WTC11 (cell line): Measurements from ENCODE around the gene DNPH1. TPM values are rescaled to one million over a fixed set of nuclear protein-coding genes. Genes with fewer than 3 reads are reported as not detected.

Experiments used
- ATAC-seq: fragments of 200-7000 bp; cut with Tn5 transposase; 2 replicates; pipeline ENCODE4 v1.10.0; 2021; ENCODE audit warnings: mild to moderate bottlenecking, moderate library complexity
- CTCF ChIA-PET: fragments of 300-600 bp; sonication (Branson Sonifier 250); formaldehyde crosslinking; loops from one replicate; lab custom pipeline; 2021; ENCODE audit warnings: antibody characterized with exemption; lab: Charles Lee
- POLR2A ChIA-PET: fragments of 350-600 bp; sonication (Branson Sonifier 250); formaldehyde crosslinking; loops from one replicate; lab custom pipeline; 2021; ENCODE audit warnings: antibody characterized with exemption; lab: Charles Lee
- DNase-seq: peaks from one replicate; pipeline ENCODE4 v3.0.0; 2021; ENCODE audit warnings: low spot score
- H3K27ac Mint-ChIP-seq: 2 replicates; pipeline ENCODE4 v1.8.0; 2021; ENCODE audit warnings: mixed read lengths
- H3K27me3 Mint-ChIP-seq: 2 replicates; pipeline ENCODE4 v1.8.0; 2021; ENCODE audit warnings: low read depth, mild to moderate bottlenecking, moderate library complexity, mixed read lengths
- H3K36me3 Mint-ChIP-seq: 2 replicates; pipeline ENCODE4 v1.8.0; 2021; ENCODE audit warnings: mixed read lengths
- H3K4me1 Mint-ChIP-seq: 2 replicates; pipeline ENCODE4 v1.8.0; 2022; ENCODE audit warnings: mixed read lengths
- H3K4me3 Mint-ChIP-seq: 2 replicates; pipeline ENCODE4 v1.8.0; 2021; ENCODE audit warnings: mild to moderate bottlenecking, moderate library complexity, mixed read lengths
- H3K9me3 Mint-ChIP-seq: 2 replicates; pipeline ENCODE4 v1.8.0; 2021; ENCODE audit warnings: mixed read lengths
- CREM ChIP-seq: sonication (generic); formaldehyde crosslinking; IDR thresholded peaks from 2 replicates; pipeline ENCODE4 v1.8.1; 2022; ENCODE audit warnings: mild to moderate bottlenecking, missing genetic modification reagents, moderate library complexity
- ETV6 ChIP-seq: sonication (generic); formaldehyde crosslinking; IDR thresholded peaks from 2 replicates; pipeline ENCODE4 v1.8.1; 2022; ENCODE audit warnings: mild to moderate bottlenecking, missing genetic modification reagents
- GABPB1 ChIP-seq: sonication (generic); formaldehyde crosslinking; IDR thresholded peaks from 2 replicates; pipeline ENCODE4 v1.8.1; 2023; ENCODE audit warnings: mild to moderate bottlenecking, missing genetic modification reagents
- HMGXB4 ChIP-seq: sonication (generic); formaldehyde crosslinking; IDR thresholded peaks from 2 replicates; pipeline ENCODE4 v1.8.1; 2023; ENCODE audit warnings: mild to moderate bottlenecking, moderate library complexity, missing genetic modification reagents
- IRF2 ChIP-seq: sonication (generic); formaldehyde crosslinking; IDR thresholded peaks from 2 replicates; pipeline ENCODE4 v1.8.0; 2022; ENCODE audit warnings: low read depth, missing genetic modification reagents, borderline replicate concordance
- JAZF1 ChIP-seq: fragments of 250-450 bp; sonication (Bioruptor Pico); IDR thresholded peaks from 2 replicates; pipeline ENCODE4 v1.9.0; 2021; ENCODE audit warnings: moderate library complexity, mild to moderate bottlenecking, inconsistent platforms
- MAX ChIP-seq: sonication (generic); formaldehyde crosslinking; IDR thresholded peaks from 2 replicates; pipeline ENCODE4 v1.8.0; 2022; ENCODE audit warnings: mild to moderate bottlenecking, missing genetic modification reagents
- NFATC4 ChIP-seq: fragments of 250-450 bp; sonication (Bioruptor Pico); IDR thresholded peaks from 2 replicates; pipeline ENCODE4 v1.9.0; 2021; ENCODE audit warnings: mild to moderate bottlenecking
- ZBTB43 ChIP-seq: sonication (generic); formaldehyde crosslinking; IDR thresholded peaks from 2 replicates; pipeline ENCODE4 v1.8.1; 2023; ENCODE audit warnings: mild to moderate bottlenecking, missing genetic modification reagents
- ZNF121 ChIP-seq: sonication (generic); formaldehyde crosslinking; IDR thresholded peaks from 2 replicates; pipeline ENCODE4 v1.8.0; 2023; ENCODE audit warnings: missing genetic modification reagents
- ZNF219 ChIP-seq: sonication (generic); formaldehyde crosslinking; IDR thresholded peaks from 2 replicates; pipeline ENCODE4 v1.8.0; 2023; ENCODE audit warnings: missing genetic modification reagents, mild to moderate bottlenecking, borderline replicate concordance
- ZNF232 ChIP-seq: sonication (generic); formaldehyde crosslinking; IDR thresholded peaks from 2 replicates; pipeline ENCODE4 v1.8.0; 2022; ENCODE audit warnings: mild to moderate bottlenecking, missing genetic modification reagents
- ZNF396 ChIP-seq: fragments of 250-450 bp; sonication (Bioruptor Pico); IDR thresholded peaks from 2 replicates; pipeline ENCODE4 v1.8.0; 2021; ENCODE audit warnings: mild to moderate bottlenecking, moderate library complexity, borderline replicate concordance
- ZNF416 ChIP-seq: fragments of 250-450 bp; sonication (Bioruptor Pico); IDR thresholded peaks from 2 replicates; pipeline ENCODE4 v1.9.0; 2021; ENCODE audit warnings: mild to moderate bottlenecking, inconsistent platforms
- ZNF423 ChIP-seq: fragments of 250-450 bp; sonication (Bioruptor Pico); IDR thresholded peaks from 2 replicates; pipeline ENCODE4 v2.1.2; 2022; ENCODE audit warnings: mild to moderate bottlenecking, moderate library complexity
- total RNA-seq: library from RNA; stranded (reverse); gene quantifications from 3 replicates; pipeline ENCODE4 v1.2.3, GENCODE V29; 2021
- TF ChIP-seq, protein P1 (sequence below): fragments of 250-450 bp; sonication (Bioruptor Pico); IDR thresholded peaks from 2 replicates; pipeline ENCODE4 v1.9.0; 2021; ENCODE audit warnings: moderate library complexity, mild to moderate bottlenecking, inconsistent platforms, borderline replicate concordance
- TF ChIP-seq, protein P2 (sequence below): fragments of 250-450 bp; sonication (Bioruptor Pico); IDR thresholded peaks from 2 replicates; pipeline ENCODE4 v1.9.0; 2021; ENCODE audit warnings: mild to moderate bottlenecking
- TF ChIP-seq, protein P3 (sequence below): sonication (generic); formaldehyde crosslinking; IDR thresholded peaks from 2 replicates; pipeline ENCODE4 v1.8.0; 2022; ENCODE audit warnings: mild to moderate bottlenecking, missing genetic modification reagents
- TF ChIP-seq, protein P4 (sequence below): sonication (generic); formaldehyde crosslinking; IDR thresholded peaks from 2 replicates; pipeline ENCODE4 v1.8.1; 2023; ENCODE audit warnings: mild to moderate bottlenecking, missing genetic modification reagents, moderate library complexity
- TF ChIP-seq, protein P5 (sequence below): fragments of 250-450 bp; sonication (Bioruptor Pico); IDR thresholded peaks from 2 replicates; pipeline ENCODE4 v1.9.0; 2021; ENCODE audit warnings: mild to moderate bottlenecking
- TF ChIP-seq, protein P6 (sequence below): sonication (generic); formaldehyde crosslinking; IDR thresholded peaks from 2 replicates; pipeline ENCODE4 v1.8.1; 2022; ENCODE audit warnings: low read depth, mild to moderate bottlenecking, moderate library complexity, missing genetic modification reagents, borderline replicate concordance

DNPH1 gene
- total RNA-seq, 1 experiment from 2014 or later: 48.4 TPM

DNA sequence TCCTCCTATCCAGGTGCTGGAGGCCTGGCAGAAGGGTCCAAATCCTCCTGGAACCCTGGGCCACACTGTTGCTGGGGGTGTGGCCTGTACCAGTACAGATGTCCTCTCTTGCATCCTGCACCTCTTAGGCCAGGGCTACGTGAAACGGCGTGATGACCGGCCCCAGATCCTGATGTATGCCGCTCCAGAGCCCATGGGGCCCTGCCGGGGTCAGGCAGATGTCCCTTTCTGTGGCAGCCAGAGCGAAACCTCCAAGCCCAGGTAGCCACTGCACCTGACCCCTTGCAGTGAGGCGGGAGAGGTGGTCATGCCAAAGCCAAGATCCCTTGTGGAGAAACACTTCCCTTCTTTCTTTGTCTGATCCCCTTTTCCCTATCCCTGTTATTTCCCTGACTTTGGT lies 14.2 kb downstream of the DNPH1 start (continued):
- TF ChIP-seq, protein P1, sequence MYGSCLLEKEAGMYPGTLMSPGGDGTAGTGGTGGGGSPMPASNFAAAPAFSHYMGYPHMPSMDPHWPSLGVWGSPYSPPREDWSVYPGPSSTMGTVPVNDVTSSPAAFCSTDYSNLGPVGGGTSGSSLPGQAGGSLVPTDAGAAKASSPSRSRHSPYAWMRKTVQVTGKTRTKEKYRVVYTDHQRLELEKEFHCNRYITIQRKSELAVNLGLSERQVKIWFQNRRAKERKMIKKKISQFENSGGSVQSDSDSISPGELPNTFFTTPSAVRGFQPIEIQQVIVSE: no peak
- TF ChIP-seq ZNF219 (CRISPR knock-in tag): no peak
- no peak for TF ChIP-seq ZNF121 (CRISPR knock-in tag)
- TF ChIP-seq, protein P2, sequence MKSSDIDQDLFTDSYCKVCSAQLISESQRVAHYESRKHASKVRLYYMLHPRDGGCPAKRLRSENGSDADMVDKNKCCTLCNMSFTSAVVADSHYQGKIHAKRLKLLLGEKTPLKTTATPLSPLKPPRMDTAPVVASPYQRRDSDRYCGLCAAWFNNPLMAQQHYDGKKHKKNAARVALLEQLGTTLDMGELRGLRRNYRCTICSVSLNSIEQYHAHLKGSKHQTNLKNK (CRISPR knock-in tag): no peak
- no peak for TF ChIP-seq CREM
- TF ChIP-seq, protein P3, sequence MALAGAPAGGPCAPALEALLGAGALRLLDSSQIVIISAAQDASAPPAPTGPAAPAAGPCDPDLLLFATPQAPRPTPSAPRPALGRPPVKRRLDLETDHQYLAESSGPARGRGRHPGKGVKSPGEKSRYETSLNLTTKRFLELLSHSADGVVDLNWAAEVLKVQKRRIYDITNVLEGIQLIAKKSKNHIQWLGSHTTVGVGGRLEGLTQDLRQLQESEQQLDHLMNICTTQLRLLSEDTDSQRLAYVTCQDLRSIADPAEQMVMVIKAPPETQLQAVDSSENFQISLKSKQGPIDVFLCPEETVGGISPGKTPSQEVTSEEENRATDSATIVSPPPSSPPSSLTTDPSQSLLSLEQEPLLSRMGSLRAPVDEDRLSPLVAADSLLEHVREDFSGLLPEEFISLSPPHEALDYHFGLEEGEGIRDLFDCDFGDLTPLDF (CRISPR knock-in tag): no peak

DNA sequence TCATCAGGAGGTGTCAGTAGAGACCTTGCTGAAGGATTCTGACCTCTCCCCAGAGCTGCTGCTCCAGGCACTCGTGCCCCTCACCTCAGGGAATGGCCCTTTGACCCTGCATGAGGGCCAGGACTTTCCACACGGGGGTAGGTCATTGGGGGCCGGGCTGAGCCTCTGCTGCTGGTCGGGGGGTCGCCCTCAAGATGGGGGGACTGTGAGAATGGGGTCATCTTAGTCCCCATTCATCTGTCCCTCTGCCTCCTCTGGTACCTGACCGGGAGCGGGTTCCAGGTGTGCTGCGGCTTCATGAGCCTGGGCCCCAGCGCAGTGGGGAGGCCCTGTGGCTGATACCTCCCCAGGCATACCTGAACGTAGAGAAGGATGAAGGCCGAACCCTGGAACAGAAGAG lies 15.8 kb downstream of the DNPH1 start:
- ChIA-PET CTCF (interaction anchor here (0.7 to 1.2 kb wide), 4 partner anchors 16 to 283 kb away, joined by 3 to 8 read pairs (median 3); partner anchors contain the start of gene DNPH1), POLR2A (no interaction called here)
- Mint-ChIP-seq H3K27me3 (no peaks in the 10 kb centered on the region), H3K4me3 (no peak overlapping the region), H3K4me1 (peaks cover 5% of the 10 kb centered on the region; the same call in 1 of the 2 replicates), H3K36me3 (no peaks in the 10 kb centered on the region), H3K27ac (peak overlapping the region; percentile 34; the same call in 1 of the 2 replicates), H3K9me3 (no peaks in the 10 kb centered on the region)
- no peak for ATAC-seq
- TF ChIP-seq ZNF121 (CRISPR knock-in tag) (no peak), ZNF219 (CRISPR knock-in tag) (no peak), ETV6 (CRISPR knock-in tag) (no peak), NFATC4 (CRISPR knock-in tag) (no peak), ZNF396 (CRISPR knock-in tag) (no peak), ZBTB43 (CRISPR knock-in tag) (no peak), GABPB1 (CRISPR knock-in tag) (no peak), ZNF423 (no peak), ZNF232 (CRISPR knock-in tag) (no peak)
- TF ChIP-seq, protein P2 (CRISPR knock-in tag): no peak
- TF ChIP-seq, protein P4, sequence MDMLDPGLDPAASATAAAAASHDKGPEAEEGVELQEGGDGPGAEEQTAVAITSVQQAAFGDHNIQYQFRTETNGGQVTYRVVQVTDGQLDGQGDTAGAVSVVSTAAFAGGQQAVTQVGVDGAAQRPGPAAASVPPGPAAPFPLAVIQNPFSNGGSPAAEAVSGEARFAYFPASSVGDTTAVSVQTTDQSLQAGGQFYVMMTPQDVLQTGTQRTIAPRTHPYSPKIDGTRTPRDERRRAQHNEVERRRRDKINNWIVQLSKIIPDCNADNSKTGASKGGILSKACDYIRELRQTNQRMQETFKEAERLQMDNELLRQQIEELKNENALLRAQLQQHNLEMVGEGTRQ (CRISPR knock-in tag): no peak
- no peak for DNase-seq

DNA sequence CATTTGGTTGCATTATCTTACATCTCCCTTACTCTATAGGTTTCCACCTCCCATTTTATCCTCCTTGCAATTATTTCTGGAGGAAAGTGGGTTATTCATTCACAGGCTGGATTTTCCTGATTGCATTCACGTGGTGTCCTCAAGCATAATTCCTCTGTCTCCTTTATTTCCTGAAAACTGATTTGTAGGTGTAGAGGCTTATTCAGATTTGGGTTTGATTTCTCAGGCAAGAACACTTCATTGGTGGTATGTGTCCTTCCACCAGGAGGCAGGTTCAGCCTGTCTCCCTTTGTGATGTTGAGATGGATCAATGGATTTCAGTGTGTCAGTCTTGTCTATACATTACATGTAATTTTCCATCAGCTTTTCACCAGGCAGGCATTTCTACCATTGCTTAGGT lies 17.3 kb downstream of the DNPH1 start:
- no peaks in the 10 kb centered on the region for H3K9me3 Mint-ChIP-seq
- no peak overlapping the region for H3K27ac Mint-ChIP-seq
- 0 out of 2 replicates have a peak, but pooled peaks cover 2% of the 10 kb centered on the region for H3K4me1 Mint-ChIP-seq
- no peak overlapping the region for H3K4me3 Mint-ChIP-seq
- ChIA-PET CTCF (no interaction called here), POLR2A (no interaction called here)
- H3K27me3 Mint-ChIP-seq: no peaks in the 10 kb centered on the region
- DNase-seq (no peak), ATAC-seq (peak; percentile 57)
- H3K36me3 Mint-ChIP-seq: no peaks in the 10 kb centered on the region
- TF ChIP-seq IRF2 (CRISPR knock-in tag) (no peak), ZNF416 (CRISPR knock-in tag) (no peak), MAX (CRISPR knock-in tag) (no peak), JAZF1 (CRISPR knock-in tag) (no peak), HMGXB4 (CRISPR knock-in tag) (no peak)
- TF ChIP-seq, protein P5, sequence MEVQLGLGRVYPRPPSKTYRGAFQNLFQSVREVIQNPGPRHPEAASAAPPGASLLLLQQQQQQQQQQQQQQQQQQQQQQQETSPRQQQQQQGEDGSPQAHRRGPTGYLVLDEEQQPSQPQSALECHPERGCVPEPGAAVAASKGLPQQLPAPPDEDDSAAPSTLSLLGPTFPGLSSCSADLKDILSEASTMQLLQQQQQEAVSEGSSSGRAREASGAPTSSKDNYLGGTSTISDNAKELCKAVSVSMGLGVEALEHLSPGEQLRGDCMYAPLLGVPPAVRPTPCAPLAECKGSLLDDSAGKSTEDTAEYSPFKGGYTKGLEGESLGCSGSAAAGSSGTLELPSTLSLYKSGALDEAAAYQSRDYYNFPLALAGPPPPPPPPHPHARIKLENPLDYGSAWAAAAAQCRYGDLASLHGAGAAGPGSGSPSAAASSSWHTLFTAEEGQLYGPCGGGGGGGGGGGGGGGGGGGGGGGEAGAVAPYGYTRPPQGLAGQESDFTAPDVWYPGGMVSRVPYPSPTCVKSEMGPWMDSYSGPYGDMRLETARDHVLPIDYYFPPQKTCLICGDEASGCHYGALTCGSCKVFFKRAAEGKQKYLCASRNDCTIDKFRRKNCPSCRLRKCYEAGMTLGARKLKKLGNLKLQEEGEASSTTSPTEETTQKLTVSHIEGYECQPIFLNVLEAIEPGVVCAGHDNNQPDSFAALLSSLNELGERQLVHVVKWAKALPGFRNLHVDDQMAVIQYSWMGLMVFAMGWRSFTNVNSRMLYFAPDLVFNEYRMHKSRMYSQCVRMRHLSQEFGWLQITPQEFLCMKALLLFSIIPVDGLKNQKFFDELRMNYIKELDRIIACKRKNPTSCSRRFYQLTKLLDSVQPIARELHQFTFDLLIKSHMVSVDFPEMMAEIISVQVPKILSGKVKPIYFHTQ: no peak
- TF ChIP-seq, protein P3 (CRISPR knock-in tag): no peak
- TF ChIP-seq, protein P6, sequence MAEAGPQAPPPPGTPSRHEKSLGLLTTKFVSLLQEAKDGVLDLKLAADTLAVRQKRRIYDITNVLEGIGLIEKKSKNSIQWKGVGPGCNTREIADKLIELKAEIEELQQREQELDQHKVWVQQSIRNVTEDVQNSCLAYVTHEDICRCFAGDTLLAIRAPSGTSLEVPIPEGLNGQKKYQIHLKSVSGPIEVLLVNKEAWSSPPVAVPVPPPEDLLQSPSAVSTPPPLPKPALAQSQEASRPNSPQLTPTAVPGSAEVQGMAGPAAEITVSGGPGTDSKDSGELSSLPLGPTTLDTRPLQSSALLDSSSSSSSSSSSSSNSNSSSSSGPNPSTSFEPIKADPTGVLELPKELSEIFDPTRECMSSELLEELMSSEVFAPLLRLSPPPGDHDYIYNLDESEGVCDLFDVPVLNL (CRISPR knock-in tag): no peak
